IMR-90 (cell line): ENCODE measurements around the gene ZNRF3.

Experiments
- CEBPB ChIP-seq: IDR thresholded peaks from 2 replicates; pipeline ENCODE4 v1.6.1; 2012; ENCODE audit warnings: low read depth, low read length, improper control_type of control experiment
- FOS ChIP-seq: fragments of 150-350 bp; IDR thresholded peaks from 2 replicates; pipeline ENCODE4 v1.6.1; 2016; ENCODE audit warnings: low read depth, low read length
- POLR2A ChIP-seq: IDR thresholded peaks from 2 replicates; pipeline ENCODE4 v1.6.1; 2012; ENCODE audit warnings: mild to moderate bottlenecking, low read depth, low read length
- RAD21 ChIP-seq: IDR thresholded peaks from 2 replicates; pipeline ENCODE4 v1.6.1; 2012; ENCODE audit warnings: low read length, improper control_type of control experiment
- SMC3 ChIP-seq: fragments of 150-350 bp; IDR thresholded peaks from 2 replicates; pipeline ENCODE4 v1.6.1; 2016; ENCODE audit warnings: low read depth, mild to moderate bottlenecking, antibody characterized with exemption, low read length, moderate library complexity
- TF ChIP-seq, protein P1 (sequence below): conservative IDR thresholded peaks from 2 replicates; pipeline ENCODE4 v1.5.1; 2012; ENCODE audit warnings: mild to moderate bottlenecking, low read depth, low read length, improper control_type of control experiment
- TF ChIP-seq, protein P2 (sequence below): fragments of 150-350 bp; IDR thresholded peaks from 2 replicates; pipeline ENCODE4 v1.6.1; 2017; ENCODE audit warnings: mild to moderate bottlenecking, antibody characterized with exemption, low read length, low read depth

DNA sequence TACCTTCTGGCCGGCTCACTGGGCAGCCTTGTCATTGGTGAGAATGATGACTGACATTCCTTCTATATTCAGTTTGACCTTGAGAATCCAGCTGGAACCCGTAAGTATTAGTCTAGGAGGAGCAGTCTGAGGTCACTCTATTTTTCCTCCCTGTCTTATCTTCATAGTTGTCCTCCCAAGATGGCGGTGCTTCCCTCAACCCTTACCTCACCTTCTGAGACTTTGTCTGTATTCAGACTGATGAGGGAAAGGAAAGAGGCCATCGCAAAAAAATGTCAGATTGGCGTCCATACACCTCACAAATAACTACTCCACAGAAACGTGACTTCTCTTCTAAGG, 195.5 kb downstream of the ZNRF3 start:
- TF ChIP-seq, protein P1, sequence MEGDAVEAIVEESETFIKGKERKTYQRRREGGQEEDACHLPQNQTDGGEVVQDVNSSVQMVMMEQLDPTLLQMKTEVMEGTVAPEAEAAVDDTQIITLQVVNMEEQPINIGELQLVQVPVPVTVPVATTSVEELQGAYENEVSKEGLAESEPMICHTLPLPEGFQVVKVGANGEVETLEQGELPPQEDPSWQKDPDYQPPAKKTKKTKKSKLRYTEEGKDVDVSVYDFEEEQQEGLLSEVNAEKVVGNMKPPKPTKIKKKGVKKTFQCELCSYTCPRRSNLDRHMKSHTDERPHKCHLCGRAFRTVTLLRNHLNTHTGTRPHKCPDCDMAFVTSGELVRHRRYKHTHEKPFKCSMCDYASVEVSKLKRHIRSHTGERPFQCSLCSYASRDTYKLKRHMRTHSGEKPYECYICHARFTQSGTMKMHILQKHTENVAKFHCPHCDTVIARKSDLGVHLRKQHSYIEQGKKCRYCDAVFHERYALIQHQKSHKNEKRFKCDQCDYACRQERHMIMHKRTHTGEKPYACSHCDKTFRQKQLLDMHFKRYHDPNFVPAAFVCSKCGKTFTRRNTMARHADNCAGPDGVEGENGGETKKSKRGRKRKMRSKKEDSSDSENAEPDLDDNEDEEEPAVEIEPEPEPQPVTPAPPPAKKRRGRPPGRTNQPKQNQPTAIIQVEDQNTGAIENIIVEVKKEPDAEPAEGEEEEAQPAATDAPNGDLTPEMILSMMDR, result no peak
- TF ChIP-seq, protein P2, sequence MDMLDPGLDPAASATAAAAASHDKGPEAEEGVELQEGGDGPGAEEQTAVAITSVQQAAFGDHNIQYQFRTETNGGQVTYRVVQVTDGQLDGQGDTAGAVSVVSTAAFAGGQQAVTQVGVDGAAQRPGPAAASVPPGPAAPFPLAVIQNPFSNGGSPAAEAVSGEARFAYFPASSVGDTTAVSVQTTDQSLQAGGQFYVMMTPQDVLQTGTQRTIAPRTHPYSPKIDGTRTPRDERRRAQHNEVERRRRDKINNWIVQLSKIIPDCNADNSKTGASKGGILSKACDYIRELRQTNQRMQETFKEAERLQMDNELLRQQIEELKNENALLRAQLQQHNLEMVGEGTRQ, result no peak
- no peak for TF ChIP-seq CEBPB
- TF ChIP-seq RAD21, result no peak
- no peak for TF ChIP-seq SMC3
- no peak for TF ChIP-seq POLR2A
- no peak for TF ChIP-seq FOS
